Measurements from ENCODE around the gene HNRNPUL2. TPM values are rescaled to one million over a fixed set of nuclear protein-coding genes. Genes with fewer than 3 reads are reported as not detected.

The HNRNPUL2 gene
- total and polyA plus RNA-seq, 9 of the 15 experiments (the other 6 are each of a cell fraction or from before 2014, with no cell fraction given): 0.89 to 44.3 (median 15.2) TPM

- peak; percentile 91 for TF ChIP-seq THAP12 (CRISPR knock-in tag; IDR thresholded peaks at IDR 0.05)
- peak; percentile 64; the same call in 1 of the 2 replicates for TF ChIP-seq L3MBTL2 (IDR thresholded peaks at IDR 0.05)
- TF ChIP-seq TEAD2 (tag; IDR thresholded peaks at IDR 0.05): no peak
- TF ChIP-seq TFAM (CRISPR knock-in tag; conservative IDR thresholded peaks at IDR 0.05): no peak
- no peak for TF ChIP-seq ETS2 (tag; IDR thresholded peaks at IDR 0.05; ENCODE audit: borderline replicate concordance, poor library complexity, severe bottlenecking)
- peak; percentile 72; the same call in 1 of the 2 replicates for TF ChIP-seq AFF4 (CRISPR knock-in tag; IDR thresholded peaks at IDR 0.05)
- no peak for TF ChIP-seq MTA2 (IDR thresholded peaks at IDR 0.05; ENCODE audit: low read depth)
- peak; percentile 92 for TF ChIP-seq CHD1 (IDR thresholded peaks at IDR 0.05; ENCODE audit: low read length)
- 0 out of 2 replicates have a peak, but pooled peaks have one; percentile 21 for TF ChIP-seq GATAD2A (IDR thresholded peaks at IDR 0.05)
- TF ChIP-seq ZNF57 (CRISPR knock-in tag; IDR thresholded peaks at IDR 0.05): 0 out of 2 replicates have a peak, but pooled peaks have one; percentile 5
- TF ChIP-seq GTF3C2 (IDR thresholded peaks at IDR 0.05; ENCODE audit: borderline replicate concordance, extremely low read depth, insufficient read length): no peak
- no peak for TF ChIP-seq RAD51 (IDR thresholded peaks at IDR 0.05; ENCODE audit: borderline replicate concordance, low read depth)
- TF ChIP-seq BRD4 (IDR thresholded peaks at IDR 0.05): no peak
- no peak; a peak in 2 of 4 replicates for TF ChIP-seq MLLT1 (IDR thresholded peaks at IDR 0.05)
- no peak for TF ChIP-seq ZNF696 (CRISPR knock-in tag; conservative IDR thresholded peaks at IDR 0.05)
Observed at GRCh38 chr11:62671608-62672389, 55.5 kb downstream of the HNRNPUL2 start, which contains the start of the genes LBHD1 and UQCC3 (continued).
